ENCODE results near the gene ZNF30. TPM values are rescaled to one million over a fixed set of nuclear protein-coding genes. Genes with fewer than 3 reads are reported as not detected.

The ZNF30 gene
- total RNA-seq, 1 experiment from 2014 or later = 8.3 TPM

GRCh38 chr19:34967551-34967950 is 40.8 kb downstream of the ZNF30 start:
- Mint-ChIP-seq H3K36me3 (ENCODE audit: insufficient read depth in 1 of 3, low read depth in 3 of 3) (peaks cover 20 to 39% (median 22%) of the 10 kb centered on the region in 3 experiments), H3K27me3 (ENCODE audit: low read depth) (peaks cover 42% of the 10 kb centered on the region), H3K9me3 (peaks cover 52 to 56% of the 10 kb centered on the region in 2 experiments), H3K4me3 (no peak overlapping the region), H3K4me1 (peaks cover 19 to 24% of the 10 kb centered on the region in 2 experiments), H3K27ac (no peak overlapping the region)
- Histone ChIP-seq H3K9ac (ENCODE audit: extremely low read depth, insufficient read length, low read length) (no peak overlapping the region), H2BK12ac (ENCODE audit: insufficient read length, low read depth, low read length) (no peak overlapping the region), H3T11ph (ENCODE audit: low read length) (no peak overlapping the region), H3K23ac (ENCODE audit: insufficient read length, low read depth, low read length) (no peak overlapping the region), H3K27me3 (ENCODE audit: insufficient read depth, low read length) (no peaks in the 10 kb centered on the region), H3K79me2 (ENCODE audit: insufficient read depth, low read length) (no peaks in the 10 kb centered on the region), H2BK15ac (ENCODE audit: low read depth, low read length) (no peak overlapping the region), H3K4ac (ENCODE audit: low read depth, low read length) (no peak overlapping the region), H3K14ac (ENCODE audit: insufficient read depth, low read length) (no peak overlapping the region), H3K79me1 (ENCODE audit: insufficient read depth, low read depth, low read length, poor library complexity, severe bottlenecking) (no peaks in the 10 kb centered on the region), H2AK5ac (ENCODE audit: insufficient read length, low read length) (no peak overlapping the region), H3K4me2 (ENCODE audit: insufficient read depth, insufficient read length, low read length) (no peak overlapping the region), H2BK20ac (ENCODE audit: low read depth, low read length, poor library complexity, severe bottlenecking) (no peak overlapping the region), H3K18ac (ENCODE audit: insufficient read length, low read depth, low read length) (no peak overlapping the region), H4K8ac (replicated peaks; ENCODE audit: insufficient read length, low read depth, low read length) (no peak overlapping the region), H2AFZ (ENCODE audit: low read length) (no peak overlapping the region), H4K5ac (ENCODE audit: insufficient read length, low read depth, low read length) (no peak overlapping the region), H3K56ac (ENCODE audit: insufficient read length, low read depth, low read length) (no peak overlapping the region), H2BK120ac (ENCODE audit: low read depth, low read length, poor library complexity, severe bottlenecking) (no peak overlapping the region), H3K23me2 (ENCODE audit: insufficient read length, low read depth, low read length, poor library complexity, severe bottlenecking) (peaks cover 6% of the 10 kb centered on the region), H2BK5ac (ENCODE audit: insufficient read length, low read length) (no peak overlapping the region), H4K91ac (ENCODE audit: insufficient read length, low read depth, low read length) (no peak overlapping the region), H4K20me1 (ENCODE audit: control insufficient read depth, insufficient read depth, insufficient read length) (no peaks in the 10 kb centered on the region), H3K4me1 (ENCODE audit: insufficient read depth, low read length) (peaks cover 6% of the 10 kb centered on the region; the same call in 1 of the 2 replicates), H3K27ac (ENCODE audit: insufficient read length, low read depth, low read length) (no peak overlapping the region), H3K9me3 (ENCODE audit: control insufficient read depth, low read depth, low read length) (peaks cover 24% of the 10 kb centered on the region)
- WGBS (ENCODE audit: extremely low coverage, insufficient read length, low lambda C conversion rate) = no CpG with 5 or more reads among the region's 6 CpGs
- no peak for TF ChIP-seq CTCF (conservative IDR thresholded peaks at IDR 0.05)
- DNase-seq = no peak

Data from H9 (cell line).